DND-41 (cell line): Measurements from ENCODE around the gene ERO1B.

ENCODE experiments used
- EZH2 ChIP-seq: IDR thresholded peaks from 3 replicates; pipeline ENCODE4 v1.6.1; 2012; ENCODE audit warnings: borderline replicate concordance, low read depth, mild to moderate bottlenecking, moderate library complexity, low read length, inconsistent platforms; ENCODE audit not compliant: severe bottlenecking
- TF ChIP-seq, protein P1 (sequence below): IDR thresholded peaks from 2 replicates; pipeline ENCODE4 v1.5.1; 2012; ENCODE audit warnings: borderline replicate concordance, low read length, moderate library complexity, mild to moderate bottlenecking; ENCODE audit not compliant: poor library complexity, severe bottlenecking; ENCODE audit errors: extremely low read depth

DNA sequence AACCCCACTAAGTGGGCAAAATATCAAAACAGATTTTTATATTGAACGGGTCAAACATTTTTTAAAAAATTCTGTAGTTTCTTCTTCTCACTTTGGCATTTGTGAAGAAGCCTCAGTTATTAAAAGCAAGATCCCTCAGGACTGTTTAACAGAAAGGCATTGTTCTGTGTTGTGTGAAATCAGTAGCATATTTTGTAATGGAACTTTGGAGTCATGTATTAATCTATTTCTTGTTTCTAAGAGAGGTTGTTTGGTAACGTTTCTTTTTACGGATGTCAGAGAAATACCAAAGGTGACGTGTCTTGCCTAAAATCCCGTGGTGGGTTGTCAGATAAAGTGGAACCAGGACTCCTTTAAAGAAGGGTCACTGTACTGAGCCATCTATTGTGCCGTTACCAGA lies 115.7 kb downstream of the ERO1B start:
- TF ChIP-seq, protein P1, sequence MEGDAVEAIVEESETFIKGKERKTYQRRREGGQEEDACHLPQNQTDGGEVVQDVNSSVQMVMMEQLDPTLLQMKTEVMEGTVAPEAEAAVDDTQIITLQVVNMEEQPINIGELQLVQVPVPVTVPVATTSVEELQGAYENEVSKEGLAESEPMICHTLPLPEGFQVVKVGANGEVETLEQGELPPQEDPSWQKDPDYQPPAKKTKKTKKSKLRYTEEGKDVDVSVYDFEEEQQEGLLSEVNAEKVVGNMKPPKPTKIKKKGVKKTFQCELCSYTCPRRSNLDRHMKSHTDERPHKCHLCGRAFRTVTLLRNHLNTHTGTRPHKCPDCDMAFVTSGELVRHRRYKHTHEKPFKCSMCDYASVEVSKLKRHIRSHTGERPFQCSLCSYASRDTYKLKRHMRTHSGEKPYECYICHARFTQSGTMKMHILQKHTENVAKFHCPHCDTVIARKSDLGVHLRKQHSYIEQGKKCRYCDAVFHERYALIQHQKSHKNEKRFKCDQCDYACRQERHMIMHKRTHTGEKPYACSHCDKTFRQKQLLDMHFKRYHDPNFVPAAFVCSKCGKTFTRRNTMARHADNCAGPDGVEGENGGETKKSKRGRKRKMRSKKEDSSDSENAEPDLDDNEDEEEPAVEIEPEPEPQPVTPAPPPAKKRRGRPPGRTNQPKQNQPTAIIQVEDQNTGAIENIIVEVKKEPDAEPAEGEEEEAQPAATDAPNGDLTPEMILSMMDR = no peak
- TF ChIP-seq EZH2 = no peak
